ENCODE data around the gene CRISPLD2. TPM values are rescaled to one million over a fixed set of nuclear protein-coding genes. Genes with fewer than 3 reads are reported as not detected.

CRISPLD2 gene
- total RNA-seq, 1 experiment from 2014 or later: 9.4 TPM

- Mint-ChIP-seq H3K27me3 (ENCODE audit: low read depth) (peaks cover 40% of the 10 kb centered on the region), H3K4me3 (no peak overlapping the region), H3K36me3 (no peaks in the 10 kb centered on the region), H3K4me1 (peaks cover 14% of the 10 kb centered on the region), H3K27ac (no peak overlapping the region), H3K9me3 (peaks cover 12% of the 10 kb centered on the region)
- no peak for ATAC-seq
- ChIA-PET POLR2A (no interaction called here), CTCF (interaction anchor here (1.5 kb wide), 1 partner anchor 109 kb away, joined by 4 read pairs; no protein-coding TSS in a partner anchor)
- DNase-seq (ENCODE audit: low spot score): no peak
- TF ChIP-seq SMAD4 (CRISPR knock-in tag; IDR thresholded peaks at IDR 0.05): no peak
- TF ChIP-seq, protein P1, sequence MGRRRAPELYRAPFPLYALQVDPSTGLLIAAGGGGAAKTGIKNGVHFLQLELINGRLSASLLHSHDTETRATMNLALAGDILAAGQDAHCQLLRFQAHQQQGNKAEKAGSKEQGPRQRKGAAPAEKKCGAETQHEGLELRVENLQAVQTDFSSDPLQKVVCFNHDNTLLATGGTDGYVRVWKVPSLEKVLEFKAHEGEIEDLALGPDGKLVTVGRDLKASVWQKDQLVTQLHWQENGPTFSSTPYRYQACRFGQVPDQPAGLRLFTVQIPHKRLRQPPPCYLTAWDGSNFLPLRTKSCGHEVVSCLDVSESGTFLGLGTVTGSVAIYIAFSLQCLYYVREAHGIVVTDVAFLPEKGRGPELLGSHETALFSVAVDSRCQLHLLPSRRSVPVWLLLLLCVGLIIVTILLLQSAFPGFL (CRISPR knock-in tag; IDR thresholded peaks at IDR 0.05; ENCODE audit: borderline replicate concordance): no peak
- no peak for TF ChIP-seq TEAD1 (CRISPR knock-in tag; IDR thresholded peaks at IDR 0.05)
- TF ChIP-seq, protein P2, sequence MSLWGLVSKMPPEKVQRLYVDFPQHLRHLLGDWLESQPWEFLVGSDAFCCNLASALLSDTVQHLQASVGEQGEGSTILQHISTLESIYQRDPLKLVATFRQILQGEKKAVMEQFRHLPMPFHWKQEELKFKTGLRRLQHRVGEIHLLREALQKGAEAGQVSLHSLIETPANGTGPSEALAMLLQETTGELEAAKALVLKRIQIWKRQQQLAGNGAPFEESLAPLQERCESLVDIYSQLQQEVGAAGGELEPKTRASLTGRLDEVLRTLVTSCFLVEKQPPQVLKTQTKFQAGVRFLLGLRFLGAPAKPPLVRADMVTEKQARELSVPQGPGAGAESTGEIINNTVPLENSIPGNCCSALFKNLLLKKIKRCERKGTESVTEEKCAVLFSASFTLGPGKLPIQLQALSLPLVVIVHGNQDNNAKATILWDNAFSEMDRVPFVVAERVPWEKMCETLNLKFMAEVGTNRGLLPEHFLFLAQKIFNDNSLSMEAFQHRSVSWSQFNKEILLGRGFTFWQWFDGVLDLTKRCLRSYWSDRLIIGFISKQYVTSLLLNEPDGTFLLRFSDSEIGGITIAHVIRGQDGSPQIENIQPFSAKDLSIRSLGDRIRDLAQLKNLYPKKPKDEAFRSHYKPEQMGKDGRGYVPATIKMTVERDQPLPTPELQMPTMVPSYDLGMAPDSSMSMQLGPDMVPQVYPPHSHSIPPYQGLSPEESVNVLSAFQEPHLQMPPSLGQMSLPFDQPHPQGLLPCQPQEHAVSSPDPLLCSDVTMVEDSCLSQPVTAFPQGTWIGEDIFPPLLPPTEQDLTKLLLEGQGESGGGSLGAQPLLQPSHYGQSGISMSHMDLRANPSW (CRISPR knock-in tag; conservative IDR thresholded peaks at IDR 0.05; ENCODE audit: low read depth): no peak
- no peak for TF ChIP-seq TP53 (CRISPR knock-in tag; IDR thresholded peaks at IDR 0.05)
- TF ChIP-seq, protein P3, sequence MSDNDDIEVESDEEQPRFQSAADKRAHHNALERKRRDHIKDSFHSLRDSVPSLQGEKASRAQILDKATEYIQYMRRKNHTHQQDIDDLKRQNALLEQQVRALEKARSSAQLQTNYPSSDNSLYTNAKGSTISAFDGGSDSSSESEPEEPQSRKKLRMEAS (CRISPR knock-in tag; IDR thresholded peaks at IDR 0.05): no peak
Measured at GRCh38 chr16:84816023-84816422, 3.8 kb upstream of the CRISPLD2 start.

DNA sequence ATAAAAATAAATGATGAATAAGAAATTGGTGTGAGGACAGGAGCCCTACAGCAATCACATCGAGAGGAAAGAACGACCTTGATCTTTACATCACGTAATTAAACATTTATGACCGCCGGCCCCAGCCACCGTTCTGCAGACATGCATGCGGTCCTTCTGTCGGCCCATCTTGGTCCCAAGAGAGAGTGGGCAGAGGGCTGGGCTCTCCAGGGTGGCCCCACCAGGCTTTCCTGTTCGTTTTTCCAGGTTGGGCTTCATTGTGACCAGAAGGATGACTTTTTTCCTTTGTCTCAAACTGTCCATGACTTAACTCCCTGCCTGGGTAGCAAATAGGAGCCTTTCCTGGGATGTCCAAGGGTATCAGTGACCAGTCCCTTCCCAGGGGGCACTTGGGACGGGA lies 3.3 kb upstream of the CRISPLD2 start:
- H3K4me3 Mint-ChIP-seq: no peak overlapping the region
- DNase-seq (ENCODE audit: low spot score) (no peak), ATAC-seq (no peak)
- peaks cover 44% of the 10 kb centered on the region for H3K27me3 Mint-ChIP-seq (ENCODE audit: low read depth)
- H3K36me3 Mint-ChIP-seq: no peaks in the 10 kb centered on the region
- TF ChIP-seq TCF7 (CRISPR knock-in tag; IDR thresholded peaks at IDR 0.05; ENCODE audit: low read depth) (no peak), ZNF219 (CRISPR knock-in tag; IDR thresholded peaks at IDR 0.05; ENCODE audit: borderline replicate concordance) (no peak), ZNF396 (CRISPR knock-in tag; IDR thresholded peaks at IDR 0.05; ENCODE audit: borderline replicate concordance) (no peak), ARID4B (CRISPR knock-in tag; IDR thresholded peaks at IDR 0.05; ENCODE audit: borderline replicate concordance) (no peak), MLX (CRISPR knock-in tag; IDR thresholded peaks at IDR 0.05) (no peak), ERG (CRISPR knock-in tag; IDR thresholded peaks at IDR 0.05) (no peak), ZNF263 (CRISPR knock-in tag; IDR thresholded peaks at IDR 0.05; ENCODE audit: low read depth) (no peak), ZNF121 (CRISPR knock-in tag; IDR thresholded peaks at IDR 0.05) (no peak), NR3C1 (CRISPR knock-in tag; conservative IDR thresholded peaks at IDR 0.05; ENCODE audit: low read depth) (no peak), NFATC4 (CRISPR knock-in tag; IDR thresholded peaks at IDR 0.05) (no peak), SMAD4 (CRISPR knock-in tag; IDR thresholded peaks at IDR 0.05) (no peak), TEAD4 (CRISPR knock-in tag; IDR thresholded peaks at IDR 0.05) (no peak), EMX1 (CRISPR knock-in tag; IDR thresholded peaks at IDR 0.05) (no peak)
- TF ChIP-seq, protein P4, sequence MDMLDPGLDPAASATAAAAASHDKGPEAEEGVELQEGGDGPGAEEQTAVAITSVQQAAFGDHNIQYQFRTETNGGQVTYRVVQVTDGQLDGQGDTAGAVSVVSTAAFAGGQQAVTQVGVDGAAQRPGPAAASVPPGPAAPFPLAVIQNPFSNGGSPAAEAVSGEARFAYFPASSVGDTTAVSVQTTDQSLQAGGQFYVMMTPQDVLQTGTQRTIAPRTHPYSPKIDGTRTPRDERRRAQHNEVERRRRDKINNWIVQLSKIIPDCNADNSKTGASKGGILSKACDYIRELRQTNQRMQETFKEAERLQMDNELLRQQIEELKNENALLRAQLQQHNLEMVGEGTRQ (CRISPR knock-in tag; IDR thresholded peaks at IDR 0.05): no peak
- TF ChIP-seq, protein P5, sequence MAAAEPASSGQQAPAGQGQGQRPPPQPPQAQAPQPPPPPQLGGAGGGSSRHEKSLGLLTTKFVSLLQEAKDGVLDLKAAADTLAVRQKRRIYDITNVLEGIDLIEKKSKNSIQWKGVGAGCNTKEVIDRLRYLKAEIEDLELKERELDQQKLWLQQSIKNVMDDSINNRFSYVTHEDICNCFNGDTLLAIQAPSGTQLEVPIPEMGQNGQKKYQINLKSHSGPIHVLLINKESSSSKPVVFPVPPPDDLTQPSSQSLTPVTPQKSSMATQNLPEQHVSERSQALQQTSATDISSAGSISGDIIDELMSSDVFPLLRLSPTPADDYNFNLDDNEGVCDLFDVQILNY (CRISPR knock-in tag; IDR thresholded peaks at IDR 0.05): no peak
- ChIA-PET CTCF (interaction anchor here (1.5 kb wide), 1 partner anchor 109 kb away, joined by 4 read pairs; no protein-coding TSS in a partner anchor), POLR2A (no interaction called here)
- peaks cover 11% of the 10 kb centered on the region for H3K9me3 Mint-ChIP-seq
- H3K4me1 Mint-ChIP-seq: peaks cover 14% of the 10 kb centered on the region
- no peak overlapping the region for H3K27ac Mint-ChIP-seq

All from WTC11 (cell line).